Caco-2 (cell line): ENCODE results near the gene TRPC4AP. TPM values are rescaled to one million over a fixed set of nuclear protein-coding genes. Genes with fewer than 3 reads are reported as not detected.

Source experiments
- BruUV-seq: library from RNA; stranded (reverse); fragments of 400-500 nt; replicated peaks from 2 replicates; lab custom pipeline; 2021; lab: Mats Ljungman, UMichigan
- CTCF ChIA-PET: fragments of 300-600 bp; sonication (Branson Sonifier 250); formaldehyde crosslinking; loops from one replicate; lab custom pipeline; 2022; ENCODE audit warnings: antibody characterized with exemption; lab: Charles Lee
- POLR2A ChIA-PET: fragments of 300-600 bp; sonication (Branson Sonifier 250); formaldehyde crosslinking; loops from one replicate; lab custom pipeline; 2022; ENCODE audit warnings: antibody characterized with exemption; lab: Charles Lee
- DNase-seq, 2 experiments: peaks; one replicate each; pipeline versions ENCODE4 v3.0.0 to v3.0.0-alpha.2; 2020 to 2022
- H3K27me3 ChIP-seq: replicated peaks from 2 replicates; pipeline ENCODE4 v1.6.0; 2011; ENCODE audit warnings: low read length; ENCODE audit not compliant: control insufficient read depth, insufficient read depth
- H3K36me3 ChIP-seq: 2 replicates; pipeline ENCODE4 v1.5.1; 2011; ENCODE audit warnings: low read length; ENCODE audit not compliant: control insufficient read depth, insufficient read depth
- H3K4me1 ChIP-seq: fragments of 250-450 bp; sonication (Bioruptor Pico); 2 replicates; pipeline ENCODE4 v1.5.1; 2020; ENCODE audit warnings: mild to moderate bottlenecking
- H3K4me3 ChIP-seq: 2 replicates; pipeline ENCODE4 v1.5.1; 2011; ENCODE audit warnings: low read depth, mild to moderate bottlenecking, control low read depth, low read length
- H3K9me3 ChIP-seq: fragments of 250-450 bp; sonication (Bioruptor Pico); 2 replicates; pipeline ENCODE4 v1.5.1; 2020; ENCODE audit warnings: mild to moderate bottlenecking, moderate library complexity
- H3K27ac Mint-ChIP-seq: one replicate; pipeline ENCODE4 v1.8.0; 2022; ENCODE audit warnings: mixed read lengths; ENCODE audit not compliant: unreplicated experiment
- H3K27me3 Mint-ChIP-seq: one replicate; pipeline ENCODE4 v1.8.0; 2022; ENCODE audit warnings: mixed read lengths; ENCODE audit not compliant: insufficient read depth, unreplicated experiment
- H3K36me3 Mint-ChIP-seq: one replicate; pipeline ENCODE4 v1.8.0; 2022; ENCODE audit warnings: mild to moderate bottlenecking, mixed read lengths; ENCODE audit not compliant: insufficient read depth, unreplicated experiment
- H3K4me1 Mint-ChIP-seq: one replicate; pipeline ENCODE4 v1.8.0; 2022; ENCODE audit warnings: low read depth, mixed read lengths; ENCODE audit not compliant: unreplicated experiment
- H3K4me3 Mint-ChIP-seq: one replicate; pipeline ENCODE4 v1.8.0; 2022; ENCODE audit warnings: mild to moderate bottlenecking, moderate library complexity, mixed read lengths; ENCODE audit not compliant: unreplicated experiment
- H3K9me3 Mint-ChIP-seq: one replicate; pipeline ENCODE4 v1.8.0; 2022; ENCODE audit warnings: mixed read lengths; ENCODE audit not compliant: unreplicated experiment
- intact Hi-C: fragments of 100-400 bp; cut with micrococcal nuclease; formaldehyde crosslinking; loops from one replicate; pipeline ENCODE4 v1.10.0; 2022; ENCODE audit not compliant: unreplicated experiment
- total RNA-seq: library from RNA; stranded (reverse); gene quantifications from 2 replicates; pipeline ENCODE4 v1.2.3, GENCODE V29; 2022
- TF ChIP-seq, protein P1 (sequence below), 2 experiments: fragments of 200-600 bp in 1 of 2; IDR thresholded peaks; 1 replicate in 1 of 2; 2 replicates in 1 of 2; pipeline versions ENCODE4 v1.5.1 to v1.8.0; 2011 to 2022; ENCODE audit warnings: antibody characterized with exemption in 1 of 2, control low read depth in 1 of 2, inconsistent platforms in 1 of 2, low read depth in 1 of 2, low read length in 1 of 2, mild to moderate bottlenecking in 1 of 2, moderate library complexity in 1 of 2; ENCODE audit not compliant: insufficient read depth in 1 of 2, severe bottlenecking in 1 of 2, unreplicated experiment in 1 of 2

Gene TRPC4AP
- total RNA-seq, 1 experiment from 2014 or later: 144 TPM

DNA sequence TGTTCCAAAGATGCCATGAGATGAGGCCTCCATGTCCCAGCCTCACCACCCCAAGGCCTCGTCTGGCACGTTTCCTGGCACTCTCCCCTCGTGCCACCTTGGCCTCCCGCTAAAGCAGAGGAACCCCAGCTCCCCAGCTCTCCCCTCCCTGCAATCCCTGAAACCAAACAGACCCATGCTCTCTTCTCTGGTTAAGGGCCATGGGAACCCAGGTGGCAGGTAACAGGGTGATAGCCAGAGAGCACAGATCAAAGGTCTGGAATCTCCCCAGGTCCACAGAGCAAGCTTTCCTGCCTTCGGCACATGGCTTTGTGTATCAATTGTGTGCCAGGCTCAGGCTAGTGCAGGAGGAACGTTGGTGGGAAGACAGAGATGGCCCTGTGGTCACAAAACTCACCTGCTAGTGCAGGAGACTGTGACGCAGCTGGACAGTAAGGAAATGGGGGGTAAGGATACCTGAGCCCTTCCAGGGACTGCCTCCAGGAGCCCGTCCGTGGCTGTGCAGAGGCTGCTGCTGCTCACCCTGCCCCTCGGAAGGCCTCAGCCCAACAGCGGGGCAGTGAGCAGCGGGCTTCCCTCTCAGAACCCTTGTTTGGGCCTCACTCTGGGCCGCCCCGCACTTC lies 98.0 kb downstream of the TRPC4AP start:
- intact Hi-C loops: no loop called here
- no peaks in the 10 kb centered on the region for H3K4me1 Mint-ChIP-seq
- ChIA-PET POLR2A (no interaction called here), CTCF (no interaction called here)
- TF ChIP-seq, protein P1, sequence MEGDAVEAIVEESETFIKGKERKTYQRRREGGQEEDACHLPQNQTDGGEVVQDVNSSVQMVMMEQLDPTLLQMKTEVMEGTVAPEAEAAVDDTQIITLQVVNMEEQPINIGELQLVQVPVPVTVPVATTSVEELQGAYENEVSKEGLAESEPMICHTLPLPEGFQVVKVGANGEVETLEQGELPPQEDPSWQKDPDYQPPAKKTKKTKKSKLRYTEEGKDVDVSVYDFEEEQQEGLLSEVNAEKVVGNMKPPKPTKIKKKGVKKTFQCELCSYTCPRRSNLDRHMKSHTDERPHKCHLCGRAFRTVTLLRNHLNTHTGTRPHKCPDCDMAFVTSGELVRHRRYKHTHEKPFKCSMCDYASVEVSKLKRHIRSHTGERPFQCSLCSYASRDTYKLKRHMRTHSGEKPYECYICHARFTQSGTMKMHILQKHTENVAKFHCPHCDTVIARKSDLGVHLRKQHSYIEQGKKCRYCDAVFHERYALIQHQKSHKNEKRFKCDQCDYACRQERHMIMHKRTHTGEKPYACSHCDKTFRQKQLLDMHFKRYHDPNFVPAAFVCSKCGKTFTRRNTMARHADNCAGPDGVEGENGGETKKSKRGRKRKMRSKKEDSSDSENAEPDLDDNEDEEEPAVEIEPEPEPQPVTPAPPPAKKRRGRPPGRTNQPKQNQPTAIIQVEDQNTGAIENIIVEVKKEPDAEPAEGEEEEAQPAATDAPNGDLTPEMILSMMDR (IDR thresholded peaks at IDR 0.05; ENCODE audit: insufficient read depth in 1 of 2, low read depth in 1 of 2, low read length in 1 of 2, severe bottlenecking in 1 of 2, unreplicated experiment in 1 of 2): no peak
- no peak overlapping the region for H3K4me3 ChIP-seq
- no peak for DNase-seq
- H3K36me3 ChIP-seq: peaks cover 8% of the 10 kb centered on the region
- H3K27me3 Mint-ChIP-seq: no peaks in the 10 kb centered on the region
- H3K36me3 Mint-ChIP-seq: peaks cover 76% of the 10 kb centered on the region
- no peaks in the 10 kb centered on the region for H3K27me3 ChIP-seq
- BruUV-seq: no TSS peak
- H3K27ac Mint-ChIP-seq: no peak overlapping the region
- no peaks in the 10 kb centered on the region for H3K4me1 ChIP-seq
- H3K9me3 ChIP-seq: no peaks in the 10 kb centered on the region
- no peaks in the 10 kb centered on the region for H3K9me3 Mint-ChIP-seq
- H3K4me3 Mint-ChIP-seq: no peak overlapping the region

DNA sequence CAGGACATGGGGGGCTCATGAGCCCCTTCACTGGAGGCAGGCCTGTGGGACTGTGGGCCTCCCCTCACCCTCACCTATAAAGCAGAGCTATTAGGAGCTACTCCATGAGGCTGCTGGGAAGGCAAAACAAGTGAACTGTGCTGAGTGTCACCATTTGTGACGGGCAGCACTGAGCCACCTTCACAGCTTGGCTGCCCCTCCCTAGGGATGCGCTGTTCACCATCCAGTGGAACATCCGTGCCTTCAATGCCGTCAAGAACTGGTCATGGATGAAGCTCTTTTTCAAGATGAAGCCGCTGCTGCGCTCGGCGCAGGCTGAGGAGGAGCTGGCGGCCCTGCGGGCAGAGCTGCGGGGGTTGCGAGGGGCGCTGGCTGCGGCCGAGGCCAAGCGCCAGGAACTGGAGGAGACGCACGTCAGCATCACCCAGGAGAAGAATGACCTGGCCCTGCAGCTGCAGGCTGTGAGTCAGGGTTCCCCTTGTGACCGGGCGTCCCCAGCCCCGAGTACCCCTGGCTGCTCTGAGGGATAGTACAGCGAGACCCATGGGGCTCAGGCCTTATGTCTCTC lies 98.6 kb downstream of the TRPC4AP start:
- no peaks in the 10 kb centered on the region for H3K9me3 Mint-ChIP-seq
- Histone ChIP-seq H3K9me3 (no peaks in the 10 kb centered on the region), H3K4me3 (no peak overlapping the region), H3K4me1 (no peaks in the 10 kb centered on the region), H3K27me3 (no peaks in the 10 kb centered on the region), H3K36me3 (peaks cover 8% of the 10 kb centered on the region)
- peaks cover 76% of the 10 kb centered on the region for H3K36me3 Mint-ChIP-seq
- H3K27me3 Mint-ChIP-seq: no peaks in the 10 kb centered on the region
- DNase-seq: no peak
- no peak overlapping the region for H3K4me3 Mint-ChIP-seq
- TF ChIP-seq, protein P1 (IDR thresholded peaks at IDR 0.05; ENCODE audit: insufficient read depth in 1 of 2, low read depth in 1 of 2, low read length in 1 of 2, severe bottlenecking in 1 of 2, unreplicated experiment in 1 of 2): no peak
- POLR2A ChIA-PET: no interaction called here
- H3K27ac Mint-ChIP-seq: no peak overlapping the region
- no TSS peak for BruUV-seq
- H3K4me1 Mint-ChIP-seq: no peaks in the 10 kb centered on the region
- CTCF ChIA-PET: interaction anchor here (1.0 kb wide), 1 partner anchor 120 kb away, joined by 5 read pairs; no protein-coding TSS in a partner anchor
- intact Hi-C loops: no loop called here

DNA sequence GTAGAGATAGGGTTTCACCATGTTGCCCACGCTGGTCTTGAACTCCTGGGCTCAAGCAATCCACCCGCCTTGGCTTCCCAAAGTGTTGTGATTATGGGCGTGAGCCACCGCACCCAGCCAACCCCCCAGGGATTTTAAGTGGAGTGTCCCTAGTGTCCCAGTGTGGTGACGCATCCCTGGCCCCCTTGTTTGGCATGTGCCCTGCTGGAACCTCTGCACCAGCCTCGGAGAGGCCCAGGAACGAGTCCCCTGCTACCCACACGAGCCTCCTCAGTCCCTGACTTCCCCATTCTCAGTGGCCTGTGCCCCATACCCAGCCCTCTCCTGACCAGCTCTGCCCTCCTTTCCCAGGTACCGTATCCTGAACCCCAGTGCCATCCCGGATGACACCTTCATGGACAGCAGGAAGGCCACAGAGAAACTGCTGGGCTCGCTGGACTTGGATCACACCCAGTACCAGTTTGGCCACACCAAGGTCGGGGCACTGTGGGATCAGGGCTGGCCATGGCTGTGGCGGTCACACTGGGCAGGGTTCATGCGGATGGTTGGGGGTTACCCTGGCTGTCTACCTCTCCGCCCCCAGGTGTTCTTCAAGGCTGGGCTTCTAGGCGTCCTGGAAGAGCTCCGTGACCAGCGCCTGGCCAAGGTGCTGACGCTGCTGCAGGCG lies 99.7 kb downstream of the TRPC4AP start:
- no peak overlapping the region for H3K4me3 Mint-ChIP-seq
- TF ChIP-seq, protein P1 (IDR thresholded peaks at IDR 0.05; ENCODE audit: insufficient read depth in 1 of 2, low read depth in 1 of 2, low read length in 1 of 2, severe bottlenecking in 1 of 2, unreplicated experiment in 1 of 2): no peak
- Histone ChIP-seq H3K9me3 (no peaks in the 10 kb centered on the region), H3K36me3 (peaks cover 4% of the 10 kb centered on the region), H3K4me1 (no peaks in the 10 kb centered on the region), H3K4me3 (no peak overlapping the region), H3K27me3 (no peaks in the 10 kb centered on the region)
- BruUV-seq: no TSS peak
- no peak for DNase-seq
- peaks cover 71% of the 10 kb centered on the region for H3K36me3 Mint-ChIP-seq
- no peak overlapping the region for H3K27ac Mint-ChIP-seq
- CTCF ChIA-PET: interaction anchor here (1.0 kb wide), 1 partner anchor 119 kb away, joined by 5 read pairs; no protein-coding TSS in a partner anchor
- POLR2A ChIA-PET: no interaction called here
- no peaks in the 10 kb centered on the region for H3K27me3 Mint-ChIP-seq
- intact Hi-C loops: no loop called here
- no peaks in the 10 kb centered on the region for H3K4me1 Mint-ChIP-seq
- H3K9me3 Mint-ChIP-seq: no peaks in the 10 kb centered on the region
